Measurements from ENCODE around the gene PKP1.

- TF ChIP-seq CREM (IDR thresholded peaks at IDR 0.05; ENCODE audit: low read depth) = no peak
- no peak for TF ChIP-seq CREB1 (IDR thresholded peaks at IDR 0.05; ENCODE audit: low read depth)
Measured at GRCh38 chr1:201261771-201262547, 21.3 kb upstream of the PKP1 start.
